Activated CD4-positive, alpha-beta T cell treated with anti-CD3 and anti-CD28 coated beads, Interleukin-2, amount 50 U/mL, for 1 hour (primary cell): ENCODE data around the gene ZGPAT.
"Not testable (repeated sequence)": the region's sequence is repeated elsewhere in the genome, so short reads cannot be mapped to it uniquely, and the experiment has no call there.

Experiments used
- DNase-seq: peaks from one replicate; pipeline ENCODE4 v3.0.0-alpha.2; 2020

ZGPAT gene

GRCh38 chr20:63703471-63703975, 4.3 kb upstream of the ZGPAT start:
- no peak for DNase-seq

GRCh38 chr20:63703976-63704748, 3.7 kb upstream of the ZGPAT start:
- no peak for DNase-seq

GRCh38 chr20:63704749-63705117, 3.1 kb upstream of the ZGPAT start:
- no peak for DNase-seq

- no peak for DNase-seq
Observed at GRCh38 chr20:63705232-63706026, 2.4 kb upstream of the ZGPAT start.

- DNase-seq, result no peak
Observed at GRCh38 chr20:63706027-63706695, 1.7 kb upstream of the ZGPAT start.

GRCh38 chr20:63706852-63707557, 834 bp upstream of the ZGPAT start:
- peak; percentile 66 for DNase-seq

- no peak for DNase-seq
Observed at GRCh38 chr20:63708301-63709148, 686 bp downstream of the ZGPAT start.

- DNase-seq, result no peak
Observed at GRCh38 chr20:63709149-63709527, 1.3 kb downstream of the ZGPAT start.

GRCh38 chr20:63711085-63711645, 3.3 kb downstream of the ZGPAT start:
- DNase-seq, result no peak

- no peak for DNase-seq
Observed at GRCh38 chr20:63712191-63712590, 4.4 kb downstream of the ZGPAT start.

GRCh38 chr20:63714858-63715257, 7.0 kb downstream of the ZGPAT start:
- DNase-seq, result no peak

GRCh38 chr20:63718996-63719395, 11.2 kb downstream of the ZGPAT start:
- no peak for DNase-seq

GRCh38 chr20:63722967-63723622, 15.3 kb downstream of the ZGPAT start:
- DNase-seq, result not testable (repeated sequence)

- DNase-seq, result not testable (repeated sequence)
Observed at GRCh38 chr20:63730189-63730733, 22.4 kb downstream of the ZGPAT start.

- no peak for DNase-seq
Observed at GRCh38 chr20:63731410-63731809, 23.6 kb downstream of the ZGPAT start.

GRCh38 chr20:63732118-63733095, 24.6 kb downstream of the ZGPAT start:
- DNase-seq, result no peak

GRCh38 chr20:63733117-63733516, 25.3 kb downstream of the ZGPAT start:
- no peak for DNase-seq

GRCh38 chr20:63733579-63734081, 25.8 kb downstream of the ZGPAT start:
- no peak for DNase-seq
